HepG2 (cell line): ENCODE data around the gene THEM5. TPM values are rescaled to one million over a fixed set of nuclear protein-coding genes. Genes with fewer than 3 reads are reported as not detected.

Source experiments
- ADNP ChIP-seq: sonication (generic); formaldehyde crosslinking; IDR thresholded peaks from 2 replicates; pipeline ENCODE4 v1.4.0; 2020; ENCODE audit warnings: missing genetic modification reagents
- ARID5B ChIP-seq: IDR thresholded peaks from 2 replicates; pipeline ENCODE4 v1.4.0; 2020; ENCODE audit warnings: mild to moderate bottlenecking, missing genetic modification reagents
- BRCA1 ChIP-seq: sonication (generic); formaldehyde crosslinking; IDR thresholded peaks from 2 replicates; pipeline ENCODE4 v1.4.0; 2020; ENCODE audit warnings: missing genetic modification reagents
- NAIF1 ChIP-seq: sonication (generic); formaldehyde crosslinking; IDR thresholded peaks from 2 replicates; pipeline ENCODE4 v1.5.0; 2020; ENCODE audit warnings: mild to moderate bottlenecking, missing genetic modification reagents, borderline replicate concordance
- SRF ChIP-seq: IDR thresholded peaks from 2 replicates; pipeline ENCODE4 v1.6.1; 2011; ENCODE audit warnings: mild to moderate bottlenecking, low read depth, low read length, moderate library complexity
- TEAD3 ChIP-seq: optimal IDR thresholded peaks from 2 replicates; pipeline ENCODE3; 2016; ENCODE audit warnings: borderline replicate concordance
- THYN1 ChIP-seq: sonication (generic); formaldehyde crosslinking; IDR thresholded peaks from 2 replicates; pipeline ENCODE4 v1.8.1; 2023; ENCODE audit warnings: low read depth, mild to moderate bottlenecking, moderate library complexity, missing genetic modification reagents, borderline replicate concordance
- ZEB1 ChIP-seq: IDR thresholded peaks from 2 replicates; pipeline ENCODE4 v1.6.1; 2012; ENCODE audit warnings: mild to moderate bottlenecking, low read depth, inconsistent platforms; ENCODE audit not compliant: insufficient replicate concordance
- ZFP41 ChIP-seq: sonication (generic); formaldehyde crosslinking; IDR thresholded peaks from 2 replicates; pipeline ENCODE4 v1.4.0; 2020; ENCODE audit warnings: mild to moderate bottlenecking, missing genetic modification reagents, borderline replicate concordance
- ZNF510 ChIP-seq: sonication (generic); formaldehyde crosslinking; IDR thresholded peaks from 2 replicates; pipeline ENCODE4 v1.4.0; 2020; ENCODE audit warnings: low read depth, mild to moderate bottlenecking, missing genetic modification reagents
- ZNF772 ChIP-seq: sonication (generic); formaldehyde crosslinking; IDR thresholded peaks from 2 replicates; pipeline ENCODE4 v1.5.0; 2020; ENCODE audit warnings: mild to moderate bottlenecking, missing genetic modification reagents
- ZUFSP ChIP-seq: sonication (generic); formaldehyde crosslinking; IDR thresholded peaks from 2 replicates; pipeline ENCODE4 v1.9.0; 2021; ENCODE audit warnings: missing genetic modification reagents, mild to moderate bottlenecking, borderline replicate concordance
- polyA plus RNA-seq, 8 experiments: library from polyadenylated mRNA; depleted of rRNA in 3 of 8; stranded (reverse) in 7 of 8; unstranded in 1 of 8; fragments of >200 nt; fragmentation: Illumina TruSeq in 4 of 8; extraction: Trizol in 4 of 8; gene quantifications; 2 replicates each; pipeline versions ENCODE4 v1.2.1 to v1.2.3, GENCODE V29; 2011 to 2016; ENCODE audit warnings: low read depth in 4 of 8, missing spikeins in 1 of 8, mixed read lengths in 1 of 8; ENCODE audit not compliant: insufficient read depth in 1 of 8
- total RNA-seq, 5 experiments: library from RNA; depleted of rRNA; stranded (reverse); fragments of >200 nt; fragmentation: Illumina TruSeq; extraction: Trizol; gene quantifications; 2 replicates each; pipeline ENCODE4 v1.2.3, GENCODE V29; 2016; ENCODE audit warnings: low read depth in 1 of 5
- TF ChIP-seq, protein P1 (sequence below): sonication (generic); formaldehyde crosslinking; IDR thresholded peaks from 2 replicates; pipeline ENCODE4 v1.4.0; 2020; ENCODE audit warnings: missing genetic modification reagents, borderline replicate concordance
- TF ChIP-seq, protein P2 (sequence below): sonication (generic); formaldehyde crosslinking; IDR thresholded peaks from 2 replicates; pipeline ENCODE4 v1.4.0; 2020; ENCODE audit warnings: missing genetic modification reagents

The THEM5 gene
- total and polyA plus RNA-seq, 2 of the 13 experiments (the other 11 are each of a cell fraction or from before 2014, with no cell fraction given) = not detected

GRCh38 chr1:151832318-151832980 lies 21.1 kb downstream of the THEM5 start (continued):
- TF ChIP-seq ARID5B = peak; percentile 65
- TF ChIP-seq ZFP41 (CRISPR knock-in tag) = peak; percentile 67; the same call in 1 of the 2 replicates
- TF ChIP-seq BRCA1 (CRISPR knock-in tag) = no peak
- TF ChIP-seq ZEB1 = no peak
- no peak for TF ChIP-seq ADNP
- no peak for TF ChIP-seq ZUFSP (CRISPR knock-in tag)
- 0 out of 2 replicates have a peak, but pooled peaks have one; percentile 14 for TF ChIP-seq NAIF1 (CRISPR knock-in tag)
- TF ChIP-seq, protein P1, sequence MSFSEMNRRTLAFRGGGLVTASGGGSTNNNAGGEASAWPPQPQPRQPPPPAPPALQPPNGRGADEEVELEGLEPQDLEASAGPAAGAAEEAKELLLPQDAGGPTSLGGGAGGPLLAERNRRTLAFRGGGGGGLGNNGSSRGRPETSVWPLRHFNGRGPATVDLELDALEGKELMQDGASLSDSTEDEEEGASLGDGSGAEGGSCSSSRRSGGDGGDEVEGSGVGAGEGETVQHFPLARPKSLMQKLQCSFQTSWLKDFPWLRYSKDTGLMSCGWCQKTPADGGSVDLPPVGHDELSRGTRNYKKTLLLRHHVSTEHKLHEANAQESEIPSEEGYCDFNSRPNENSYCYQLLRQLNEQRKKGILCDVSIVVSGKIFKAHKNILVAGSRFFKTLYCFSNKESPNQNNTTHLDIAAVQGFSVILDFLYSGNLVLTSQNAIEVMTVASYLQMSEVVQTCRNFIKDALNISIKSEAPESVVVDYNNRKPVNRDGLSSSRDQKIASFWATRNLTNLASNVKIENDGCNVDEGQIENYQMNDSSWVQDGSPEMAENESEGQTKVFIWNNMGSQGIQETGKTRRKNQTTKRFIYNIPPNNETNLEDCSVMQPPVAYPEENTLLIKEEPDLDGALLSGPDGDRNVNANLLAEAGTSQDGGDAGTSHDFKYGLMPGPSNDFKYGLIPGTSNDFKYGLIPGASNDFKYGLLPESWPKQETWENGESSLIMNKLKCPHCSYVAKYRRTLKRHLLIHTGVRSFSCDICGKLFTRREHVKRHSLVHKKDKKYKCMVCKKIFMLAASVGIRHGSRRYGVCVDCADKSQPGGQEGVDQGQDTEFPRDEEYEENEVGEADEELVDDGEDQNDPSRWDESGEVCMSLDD (CRISPR knock-in tag) = no peak
- peak; percentile 64 for TF ChIP-seq TEAD3 (CRISPR knock-in tag)
- no peak; the same call in 1 of the 2 replicates for TF ChIP-seq ZNF772 (CRISPR knock-in tag)
- peak; percentile 36; the same call in 1 of the 2 replicates for TF ChIP-seq SRF
- TF ChIP-seq, protein P2, sequence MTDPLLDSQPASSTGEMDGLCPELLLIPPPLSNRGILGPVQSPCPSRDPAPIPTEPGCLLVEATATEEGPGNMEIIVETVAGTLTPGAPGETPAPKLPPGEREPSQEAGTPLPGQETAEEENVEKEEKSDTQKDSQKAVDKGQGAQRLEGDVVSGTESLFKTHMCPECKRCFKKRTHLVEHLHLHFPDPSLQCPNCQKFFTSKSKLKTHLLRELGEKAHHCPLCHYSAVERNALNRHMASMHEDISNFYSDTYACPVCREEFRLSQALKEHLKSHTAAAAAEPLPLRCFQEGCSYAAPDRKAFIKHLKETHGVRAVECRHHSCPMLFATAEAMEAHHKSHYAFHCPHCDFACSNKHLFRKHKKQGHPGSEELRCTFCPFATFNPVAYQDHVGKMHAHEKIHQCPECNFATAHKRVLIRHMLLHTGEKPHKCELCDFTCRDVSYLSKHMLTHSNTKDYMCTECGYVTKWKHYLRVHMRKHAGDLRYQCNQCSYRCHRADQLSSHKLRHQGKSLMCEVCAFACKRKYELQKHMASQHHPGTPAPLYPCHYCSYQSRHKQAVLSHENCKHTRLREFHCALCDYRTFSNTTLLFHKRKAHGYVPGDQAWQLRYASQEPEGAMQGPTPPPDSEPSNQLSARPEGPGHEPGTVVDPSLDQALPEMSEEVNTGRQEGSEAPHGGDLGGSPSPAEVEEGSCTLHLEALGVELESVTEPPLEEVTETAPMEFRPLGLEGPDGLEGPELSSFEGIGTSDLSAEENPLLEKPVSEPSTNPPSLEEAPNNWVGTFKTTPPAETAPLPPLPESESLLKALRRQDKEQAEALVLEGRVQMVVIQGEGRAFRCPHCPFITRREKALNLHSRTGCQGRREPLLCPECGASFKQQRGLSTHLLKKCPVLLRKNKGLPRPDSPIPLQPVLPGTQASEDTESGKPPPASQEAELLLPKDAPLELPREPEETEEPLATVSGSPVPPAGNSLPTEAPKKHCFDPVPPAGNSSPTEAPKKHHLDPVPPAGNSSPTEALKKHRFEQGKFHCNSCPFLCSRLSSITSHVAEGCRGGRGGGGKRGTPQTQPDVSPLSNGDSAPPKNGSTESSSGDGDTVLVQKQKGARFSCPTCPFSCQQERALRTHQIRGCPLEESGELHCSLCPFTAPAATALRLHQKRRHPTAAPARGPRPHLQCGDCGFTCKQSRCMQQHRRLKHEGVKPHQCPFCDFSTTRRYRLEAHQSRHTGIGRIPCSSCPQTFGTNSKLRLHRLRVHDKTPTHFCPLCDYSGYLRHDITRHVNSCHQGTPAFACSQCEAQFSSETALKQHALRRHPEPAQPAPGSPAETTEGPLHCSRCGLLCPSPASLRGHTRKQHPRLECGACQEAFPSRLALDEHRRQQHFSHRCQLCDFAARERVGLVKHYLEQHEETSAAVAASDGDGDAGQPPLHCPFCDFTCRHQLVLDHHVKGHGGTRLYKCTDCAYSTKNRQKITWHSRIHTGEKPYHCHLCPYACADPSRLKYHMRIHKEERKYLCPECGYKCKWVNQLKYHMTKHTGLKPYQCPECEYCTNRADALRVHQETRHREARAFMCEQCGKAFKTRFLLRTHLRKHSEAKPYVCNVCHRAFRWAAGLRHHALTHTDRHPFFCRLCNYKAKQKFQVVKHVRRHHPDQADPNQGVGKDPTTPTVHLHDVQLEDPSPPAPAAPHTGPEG (CRISPR knock-in tag) = no peak
- TF ChIP-seq ZNF510 = no peak
- no peak for TF ChIP-seq THYN1 (CRISPR knock-in tag)
